Measurements from ENCODE around the gene TNRC18. TPM values are rescaled to one million over a fixed set of nuclear protein-coding genes. Genes with fewer than 3 reads are reported as not detected.
A peak's percentile ranks its signal among the peaks of the same experiment; 100 is the strongest.
"Not testable (repeated sequence)": the region's sequence is repeated elsewhere in the genome, so short reads cannot be mapped to it uniquely, and the experiment has no call there.

TNRC18 gene
- total RNA-seq, 2 experiments from 2014 or later: 12.2 to 64.2 TPM

GRCh38 chr7:5365976-5366625 is 57.5 kb downstream of the TNRC18 start:
- ChIA-PET CTCF (ENCODE audit: unreplicated experiment) (interaction anchor here (1.2 kb wide), 1 partner anchor 84 kb away, joined by 3 read pairs; no protein-coding TSS in a partner anchor), POLR2A (interaction anchor here (0.6 kb wide), 1 partner anchor 143 kb away, joined by 3 read pairs; no protein-coding TSS in a partner anchor)
- not testable (repeated sequence) for H3K9me2 ChIP-seq (ENCODE audit: insufficient read depth, low read length); H3K4me1 ChIP-seq (ENCODE audit: insufficient read depth, low read length, poor library complexity, severe bottlenecking); H3K4me3 ChIP-seq (ENCODE audit: low read depth, low read length, poor library complexity, severe bottlenecking); H3K27ac ChIP-seq (ENCODE audit: low read depth, low read length, poor library complexity, severe bottlenecking); H4K20me1 ChIP-seq (ENCODE audit: insufficient read depth, low read length); H3K4me2 ChIP-seq (ENCODE audit: low read length); BruUV-seq (replicated peaks); H2AFZ ChIP-seq (ENCODE audit: low read length); H3K79me2 ChIP-seq (ENCODE audit: insufficient read depth, low read depth, low read length); H3K9me3 ChIP-seq (ENCODE audit: low read length)
- intact Hi-C loops (cut with micrococcal nuclease; ENCODE audit: unreplicated experiment): loop anchor here (1.0 kb wide), 1 partner anchor 84 kb away; no protein-coding TSS in a partner anchor
- H3K36me3 ChIP-seq (ENCODE audit: insufficient read depth, low read length): peaks cover 27% of the 10 kb centered on the region
- peak; percentile 82 for DNase-seq (ENCODE audit: low spot score)
- TF ChIP-seq, protein P1, sequence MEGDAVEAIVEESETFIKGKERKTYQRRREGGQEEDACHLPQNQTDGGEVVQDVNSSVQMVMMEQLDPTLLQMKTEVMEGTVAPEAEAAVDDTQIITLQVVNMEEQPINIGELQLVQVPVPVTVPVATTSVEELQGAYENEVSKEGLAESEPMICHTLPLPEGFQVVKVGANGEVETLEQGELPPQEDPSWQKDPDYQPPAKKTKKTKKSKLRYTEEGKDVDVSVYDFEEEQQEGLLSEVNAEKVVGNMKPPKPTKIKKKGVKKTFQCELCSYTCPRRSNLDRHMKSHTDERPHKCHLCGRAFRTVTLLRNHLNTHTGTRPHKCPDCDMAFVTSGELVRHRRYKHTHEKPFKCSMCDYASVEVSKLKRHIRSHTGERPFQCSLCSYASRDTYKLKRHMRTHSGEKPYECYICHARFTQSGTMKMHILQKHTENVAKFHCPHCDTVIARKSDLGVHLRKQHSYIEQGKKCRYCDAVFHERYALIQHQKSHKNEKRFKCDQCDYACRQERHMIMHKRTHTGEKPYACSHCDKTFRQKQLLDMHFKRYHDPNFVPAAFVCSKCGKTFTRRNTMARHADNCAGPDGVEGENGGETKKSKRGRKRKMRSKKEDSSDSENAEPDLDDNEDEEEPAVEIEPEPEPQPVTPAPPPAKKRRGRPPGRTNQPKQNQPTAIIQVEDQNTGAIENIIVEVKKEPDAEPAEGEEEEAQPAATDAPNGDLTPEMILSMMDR (conservative IDR thresholded peaks at IDR 0.05; ENCODE audit: low read length): peak; percentile 88

DNA sequence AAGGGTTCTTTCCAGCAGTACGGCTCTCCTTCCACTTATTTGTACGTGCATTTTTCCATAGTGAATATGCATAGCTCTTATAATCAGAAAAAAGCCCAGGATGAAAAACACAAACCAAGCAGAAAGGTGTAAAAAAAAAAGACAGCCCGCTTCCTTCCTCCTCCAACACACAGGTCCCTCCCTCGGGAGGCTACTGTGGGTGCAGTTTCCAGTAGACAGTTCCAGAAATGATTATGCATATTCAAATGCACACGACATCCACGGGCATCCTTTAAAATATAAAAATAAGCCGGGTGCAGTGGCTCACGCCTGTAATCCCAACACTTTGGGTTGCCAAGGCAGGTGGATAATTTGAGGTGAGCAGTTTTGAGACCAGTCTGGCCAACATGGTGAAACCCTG is 59.9 kb downstream of the TNRC18 start:
- H4K20me1 ChIP-seq (ENCODE audit: insufficient read depth, low read length): no peaks in the 10 kb centered on the region
- H3K4me1 ChIP-seq (ENCODE audit: insufficient read depth, low read length, poor library complexity, severe bottlenecking): peaks cover 5% of the 10 kb centered on the region
- POLR2A ChIA-PET: interaction anchor here (0.7 kb wide), 1 partner anchor 67 kb away, joined by 4 read pairs; no protein-coding TSS in a partner anchor
- no peak for DNase-seq (ENCODE audit: low spot score)
- H3K9me2 ChIP-seq (ENCODE audit: insufficient read depth, low read length): no peaks in the 10 kb centered on the region
- no peak overlapping the region for H3K4me3 ChIP-seq (ENCODE audit: low read depth, low read length, poor library complexity, severe bottlenecking)
- H3K79me2 ChIP-seq (ENCODE audit: insufficient read depth, low read depth, low read length): no peaks in the 10 kb centered on the region
- TF ChIP-seq, protein P1 (conservative IDR thresholded peaks at IDR 0.05; ENCODE audit: low read length): no peak
- no peak for TF ChIP-seq EZH2phosphoT487 (IDR thresholded peaks at IDR 0.05; ENCODE audit: borderline replicate concordance, low read depth, low read length)
- peaks cover 28% of the 10 kb centered on the region for H3K36me3 ChIP-seq (ENCODE audit: insufficient read depth, low read length)
- CTCF ChIA-PET (ENCODE audit: unreplicated experiment): no interaction called here
- H3K27ac ChIP-seq (ENCODE audit: low read depth, low read length, poor library complexity, severe bottlenecking): no peak overlapping the region
- intact Hi-C loops (cut with micrococcal nuclease; ENCODE audit: unreplicated experiment): no loop called here
- H2AFZ ChIP-seq (ENCODE audit: low read length): no peak overlapping the region
- no peaks in the 10 kb centered on the region for H3K9me3 ChIP-seq (ENCODE audit: low read length)
- no TSS peak for BruUV-seq (replicated peaks)
- H3K4me2 ChIP-seq (ENCODE audit: low read length): peak overlapping the region; percentile 17; the same call in 1 of the 2 replicates

- Histone ChIP-seq H3K4me2 (ENCODE audit: low read length) (no peak overlapping the region), H3K9me2 (ENCODE audit: insufficient read depth, low read length) (no peaks in the 10 kb centered on the region), H3K36me3 (ENCODE audit: insufficient read depth, low read length) (peaks cover 37% of the 10 kb centered on the region), H4K20me1 (ENCODE audit: insufficient read depth, low read length) (no peaks in the 10 kb centered on the region), H2AFZ (ENCODE audit: low read length) (no peak overlapping the region), H3K79me2 (ENCODE audit: insufficient read depth, low read depth, low read length) (no peaks in the 10 kb centered on the region), H3K4me3 (ENCODE audit: low read depth, low read length, poor library complexity, severe bottlenecking) (no peak overlapping the region), H3K4me1 (ENCODE audit: insufficient read depth, low read length, poor library complexity, severe bottlenecking) (peaks cover 5% of the 10 kb centered on the region), H3K27ac (ENCODE audit: low read depth, low read length, poor library complexity, severe bottlenecking) (no peak overlapping the region), H3K9me3 (ENCODE audit: low read length) (no peaks in the 10 kb centered on the region)
- intact Hi-C loops (cut with micrococcal nuclease; ENCODE audit: unreplicated experiment): no loop called here
- CTCF ChIA-PET (ENCODE audit: unreplicated experiment): no interaction called here
- POLR2A ChIA-PET: interaction anchor here (1.1 kb wide), 1 partner anchor 31 kb away, joined by 3 read pairs; no protein-coding TSS in a partner anchor
- TF ChIP-seq, protein P1 (conservative IDR thresholded peaks at IDR 0.05; ENCODE audit: low read length): no peak
- TF ChIP-seq EZH2phosphoT487 (IDR thresholded peaks at IDR 0.05; ENCODE audit: borderline replicate concordance, low read depth, low read length): no peak
- BruUV-seq (replicated peaks): no TSS peak
- no peak for DNase-seq (ENCODE audit: low spot score)
These were observed 61.2 kb downstream of the TNRC18 start for GRCh38 chr7:5362466-5362865.
